GM18526 (cell line): ENCODE results near the gene MOB3B.

Experiments used
- POLR2A ChIP-seq: IDR thresholded peaks from 3 replicates; pipeline ENCODE4 v1.6.1; 2011; ENCODE audit not compliant: insufficient read length; ENCODE audit errors: extremely low read depth

MOB3B gene

DNA sequence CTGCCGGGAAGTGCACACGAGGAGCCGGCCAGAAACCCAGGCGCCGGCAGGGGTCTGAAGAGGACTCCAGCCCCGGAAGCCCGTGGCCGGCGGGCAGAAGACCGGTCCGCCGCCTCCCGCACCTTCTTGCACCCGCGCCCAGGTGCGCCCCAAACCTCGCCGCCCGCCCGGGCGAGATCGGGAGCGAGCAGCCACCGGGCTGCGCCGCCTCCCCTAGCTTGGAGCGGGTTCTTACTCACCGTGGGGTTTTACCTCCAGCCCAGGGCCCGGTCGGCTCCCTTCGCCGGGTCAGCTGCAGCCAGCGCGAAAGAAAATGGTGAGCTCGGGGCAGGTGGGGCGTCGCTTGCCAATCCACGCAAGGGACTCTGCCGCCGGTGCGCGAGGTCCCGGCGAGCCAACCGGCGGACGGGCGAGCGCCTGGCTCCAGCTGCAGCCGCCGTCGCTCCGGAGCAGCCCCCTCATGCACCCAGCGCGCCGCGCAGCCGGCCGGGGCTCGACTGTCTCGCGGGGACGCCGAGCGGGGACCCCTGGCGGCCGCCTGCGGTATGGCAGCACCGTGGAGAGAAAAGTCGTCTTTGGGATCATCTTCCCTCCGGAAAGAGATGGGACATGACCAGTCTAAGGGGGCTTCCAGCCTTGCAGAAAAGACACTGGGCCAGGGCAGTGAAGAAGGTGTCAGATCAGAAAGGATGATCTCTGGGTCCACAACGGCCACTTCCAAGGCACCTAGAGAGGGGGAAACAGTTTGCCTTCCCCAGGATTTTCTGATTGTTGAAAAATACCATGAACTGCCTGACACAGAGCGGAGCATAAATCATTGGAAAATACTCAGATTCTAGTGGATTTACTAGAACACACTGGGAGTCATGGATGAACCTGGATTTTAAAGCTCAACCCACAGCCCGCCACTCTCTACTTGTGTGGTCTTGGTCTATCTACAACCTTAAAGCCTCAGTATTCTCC lies at the start of gene MOB3B:
Gene MOB3B (minus strand): TSS at position 499 of the 963 bp plus-strand sequence. CDS start 74,264 bp downstream, outside the sequence.
- TF ChIP-seq POLR2A = no peak

DNA sequence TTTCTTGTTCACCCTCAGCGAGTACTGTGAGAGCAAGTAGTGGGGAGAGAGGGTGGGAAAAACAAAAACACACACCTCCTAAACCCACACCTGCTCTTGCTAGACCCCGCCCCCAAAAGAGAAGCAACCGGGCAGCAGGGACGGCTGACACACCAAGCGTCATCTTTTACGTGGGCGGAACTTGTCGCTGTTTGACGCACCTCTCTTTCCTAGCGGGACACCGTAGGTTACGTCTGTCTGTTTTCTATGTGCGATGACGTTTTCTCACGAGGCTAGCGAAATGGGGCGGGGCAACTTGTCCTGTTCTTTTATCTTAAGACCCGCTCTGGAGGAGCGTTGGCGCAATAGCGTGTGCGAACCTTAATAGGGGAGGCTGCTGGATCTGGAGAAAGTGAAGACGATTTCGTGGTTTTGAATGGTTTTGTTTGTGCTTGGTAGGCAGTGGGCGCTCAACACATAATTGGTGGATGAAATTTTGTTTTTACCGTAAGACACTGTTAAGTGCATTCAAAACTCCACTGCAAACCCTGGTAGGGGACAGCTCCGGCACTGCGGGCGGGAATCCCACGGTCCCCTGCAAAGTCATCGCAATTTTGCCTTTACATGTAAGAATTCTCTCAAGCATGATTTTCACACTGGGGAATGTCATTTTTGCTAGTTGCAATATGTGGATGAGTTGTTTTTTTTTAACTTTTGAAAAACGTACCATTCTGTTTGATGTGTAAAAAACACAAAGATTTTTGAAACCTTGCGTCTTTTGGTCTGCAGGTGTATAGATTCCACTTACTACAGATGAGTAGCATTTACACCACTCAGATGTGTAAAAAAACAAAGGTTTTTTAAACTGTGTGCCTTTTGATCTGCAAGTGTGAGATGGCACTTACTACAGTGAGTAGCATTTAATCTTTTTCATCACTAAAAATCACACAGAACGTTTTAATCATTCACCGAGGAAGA lies 44.3 kb upstream of the MOB3B start:
- peak; percentile 57 for TF ChIP-seq POLR2A

DNA sequence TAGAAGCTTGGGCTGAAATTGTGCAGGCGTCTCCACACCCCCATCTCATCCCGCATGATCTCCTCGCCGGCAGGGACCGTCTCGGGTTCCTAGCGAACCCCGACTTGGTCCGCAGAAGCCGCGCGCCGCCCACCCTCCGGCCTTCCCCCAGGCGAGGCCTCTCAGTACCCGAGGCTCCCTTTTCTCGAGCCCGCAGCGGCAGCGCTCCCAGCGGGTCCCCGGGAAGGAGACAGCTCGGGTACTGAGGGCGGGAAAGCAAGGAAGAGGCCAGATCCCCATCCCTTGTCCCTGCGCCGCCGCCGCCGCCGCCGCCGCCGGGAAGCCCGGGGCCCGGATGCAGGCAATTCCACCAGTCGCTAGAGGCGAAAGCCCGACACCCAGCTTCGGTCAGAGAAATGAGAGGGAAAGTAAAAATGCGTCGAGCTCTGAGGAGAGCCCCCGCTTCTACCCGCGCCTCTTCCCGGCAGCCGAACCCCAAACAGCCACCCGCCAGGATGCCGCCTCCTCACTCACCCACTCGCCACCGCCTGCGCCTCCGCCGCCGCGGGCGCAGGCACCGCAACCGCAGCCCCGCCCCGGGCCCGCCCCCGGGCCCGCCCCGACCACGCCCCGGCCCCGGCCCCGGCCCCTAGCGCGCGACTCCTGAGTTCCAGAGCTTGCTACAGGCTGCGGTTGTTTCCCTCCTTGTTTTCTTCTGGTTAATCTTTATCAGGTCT lies 43.5 kb upstream of the MOB3B start, which contains the start of gene C9orf72:
Gene C9orf72 (minus strand): TSS at position 564 of the 716 bp plus-strand sequence. CDS start 6,361 bp downstream, outside the sequence.
- TF ChIP-seq POLR2A = peak; percentile 71

DNA sequence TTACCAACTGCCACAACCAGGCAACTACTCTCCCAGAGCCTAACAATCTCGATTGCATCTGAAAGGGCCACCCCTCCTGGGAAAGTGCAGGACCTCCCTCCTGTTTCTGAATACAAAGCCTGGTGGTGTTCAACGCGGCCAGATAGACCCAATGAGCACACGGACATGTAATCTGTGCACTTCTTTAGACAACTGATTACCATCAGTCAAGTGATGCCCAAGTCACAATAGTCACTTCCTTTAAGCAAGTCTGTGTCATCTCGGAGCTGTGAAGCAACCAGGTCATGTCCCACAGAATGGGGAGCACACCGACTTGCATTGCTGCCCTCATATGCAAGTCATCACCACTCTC lies 42.9 kb upstream of the MOB3B start:
- no peak for TF ChIP-seq POLR2A

DNA sequence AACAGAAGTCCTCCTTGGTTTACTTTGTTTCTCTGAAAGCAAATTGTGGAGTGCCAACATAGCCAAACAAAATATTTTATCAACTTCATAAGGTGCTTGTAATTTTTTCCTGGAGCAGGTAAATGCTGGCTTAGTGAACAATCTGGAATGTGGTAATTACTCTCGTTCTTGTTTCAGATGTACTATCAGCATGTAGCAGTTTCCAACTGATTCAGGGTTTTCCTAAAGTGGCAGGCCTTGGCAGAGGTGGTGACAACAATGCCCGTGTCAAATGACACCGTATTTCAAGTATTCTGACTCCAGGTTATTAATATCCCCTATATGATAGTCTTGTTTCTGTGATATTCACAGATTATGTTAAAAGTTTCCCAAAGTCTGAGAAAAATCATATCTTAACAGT lies 42.4 kb upstream of the MOB3B start:
- no peak for TF ChIP-seq POLR2A

DNA sequence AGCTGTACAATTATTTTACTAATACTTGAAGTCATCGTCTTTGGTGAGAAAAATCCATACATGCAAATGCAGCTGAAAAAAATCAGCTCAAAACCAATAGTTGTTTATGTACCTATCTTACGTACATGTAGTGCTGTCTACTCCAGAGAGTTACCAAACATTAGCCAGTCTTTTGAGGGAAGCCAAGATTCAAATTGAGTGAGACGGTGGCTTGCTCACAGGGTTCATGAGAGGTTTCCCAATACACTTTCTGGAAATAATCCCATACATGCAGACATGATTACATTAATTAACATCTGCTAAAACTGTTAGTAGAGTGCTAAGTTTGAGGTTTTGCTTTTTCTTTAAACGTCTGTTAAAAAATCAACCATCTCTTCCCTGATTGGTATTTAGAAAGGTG lies 41.4 kb upstream of the MOB3B start:
- TF ChIP-seq POLR2A = no peak

DNA sequence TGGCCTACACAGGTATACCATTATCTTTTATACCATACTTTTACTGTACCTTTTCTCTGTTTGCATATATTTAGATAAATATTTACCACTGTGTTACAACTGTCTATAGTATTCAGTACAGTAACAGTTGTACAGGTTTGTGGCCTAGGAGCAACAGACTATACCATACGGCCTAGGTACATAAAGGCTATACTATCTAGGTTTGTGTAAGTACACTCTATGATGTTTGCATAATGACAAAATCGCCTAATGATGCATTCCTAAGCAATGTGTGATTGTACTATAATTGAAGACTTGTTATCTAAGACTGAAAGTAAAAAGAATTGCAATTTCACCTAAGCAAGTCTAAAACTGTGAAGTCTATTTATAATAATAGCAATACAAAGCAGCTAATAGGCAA lies 39.8 kb upstream of the MOB3B start:
- TF ChIP-seq POLR2A = no peak

DNA sequence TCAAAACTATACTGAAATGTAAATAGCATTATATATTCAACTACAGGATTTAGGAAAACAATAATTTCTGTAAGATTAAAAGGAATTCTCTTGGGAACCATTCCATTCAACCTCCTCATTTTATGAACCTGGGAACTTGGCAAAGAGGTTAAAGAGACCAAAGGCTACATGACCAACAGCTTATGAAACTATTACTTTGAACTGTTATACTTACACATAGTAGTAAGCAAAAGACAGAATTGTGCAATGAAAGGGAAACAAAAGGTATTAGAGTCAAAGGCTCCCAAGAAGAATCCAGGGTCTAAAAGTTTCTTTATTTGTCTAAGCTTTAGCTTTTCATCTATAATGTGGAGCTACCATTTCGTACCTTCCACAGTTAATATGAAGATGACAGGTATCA lies 36.5 kb upstream of the MOB3B start:
- TF ChIP-seq POLR2A = no peak

DNA sequence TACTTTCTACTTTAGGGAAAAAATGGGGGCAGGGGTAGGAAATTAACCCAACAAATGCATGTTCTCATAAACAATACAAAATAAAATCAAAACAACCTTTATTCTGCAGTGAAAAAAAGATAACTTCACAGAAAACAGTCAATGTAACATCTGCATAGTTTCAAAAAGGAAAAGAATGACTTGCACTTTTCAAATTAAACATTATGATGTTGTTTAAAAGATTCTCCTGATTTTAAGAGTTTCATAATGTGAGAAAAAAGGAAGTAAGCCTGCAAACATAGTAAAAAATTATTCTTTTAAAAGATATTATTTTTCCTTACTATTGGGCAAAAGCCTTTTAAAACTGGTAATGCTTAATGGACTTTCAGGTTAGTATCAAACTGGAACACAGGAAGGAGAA lies 36.1 kb upstream of the MOB3B start:
- TF ChIP-seq POLR2A = no peak

DNA sequence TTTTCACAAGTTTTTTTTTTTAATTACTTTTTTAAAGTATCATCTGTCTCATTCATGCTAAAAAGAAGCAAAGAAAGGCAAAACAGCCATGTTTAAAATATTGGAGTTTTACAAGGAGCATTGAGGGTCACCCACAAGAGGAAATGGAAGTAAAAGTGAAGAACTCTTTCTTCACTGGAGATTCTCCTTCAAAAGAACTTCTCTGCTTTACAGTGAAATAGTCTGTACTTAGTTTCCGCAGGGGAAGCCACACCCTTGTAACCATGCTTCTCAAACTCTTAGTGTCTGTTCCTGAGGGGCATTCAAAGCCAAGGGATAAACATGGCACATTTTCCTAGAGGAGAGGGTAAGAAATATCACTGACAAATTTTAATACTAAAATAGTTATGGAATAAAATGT lies 35.1 kb upstream of the MOB3B start:
- TF ChIP-seq POLR2A = no peak

DNA sequence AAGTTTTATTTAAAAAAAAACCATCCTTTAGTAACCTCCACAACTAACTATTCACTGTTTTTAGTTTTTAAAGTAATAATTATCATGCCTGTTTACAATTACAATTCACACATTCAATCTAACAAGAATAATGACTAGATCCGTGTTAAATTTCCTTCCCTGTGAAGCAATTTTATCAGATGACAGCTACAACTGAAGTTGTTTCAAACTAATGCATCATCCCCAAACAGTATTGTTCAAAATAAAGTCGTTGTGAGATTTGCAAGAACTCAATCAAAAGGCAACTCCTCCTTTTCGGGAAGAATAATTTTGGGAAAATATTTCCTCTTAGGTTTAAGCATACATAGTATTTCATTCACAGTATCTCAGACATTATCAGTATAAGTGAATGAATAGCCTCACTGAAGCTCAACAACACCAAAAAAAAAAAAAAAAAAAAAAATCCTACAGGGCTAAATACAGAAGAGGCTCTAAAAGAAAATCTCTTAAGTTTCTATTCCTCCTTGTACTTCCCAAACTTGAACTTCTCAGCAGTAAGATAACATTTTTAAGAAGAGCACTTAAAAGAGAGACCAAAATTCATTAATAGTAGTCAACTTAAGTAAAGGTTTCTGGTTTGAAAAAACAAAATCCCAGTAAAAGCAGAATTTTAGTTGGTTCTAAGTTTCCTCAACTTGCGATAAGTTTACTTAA lies 34.3 kb upstream of the MOB3B start:
- no peak for TF ChIP-seq POLR2A

DNA sequence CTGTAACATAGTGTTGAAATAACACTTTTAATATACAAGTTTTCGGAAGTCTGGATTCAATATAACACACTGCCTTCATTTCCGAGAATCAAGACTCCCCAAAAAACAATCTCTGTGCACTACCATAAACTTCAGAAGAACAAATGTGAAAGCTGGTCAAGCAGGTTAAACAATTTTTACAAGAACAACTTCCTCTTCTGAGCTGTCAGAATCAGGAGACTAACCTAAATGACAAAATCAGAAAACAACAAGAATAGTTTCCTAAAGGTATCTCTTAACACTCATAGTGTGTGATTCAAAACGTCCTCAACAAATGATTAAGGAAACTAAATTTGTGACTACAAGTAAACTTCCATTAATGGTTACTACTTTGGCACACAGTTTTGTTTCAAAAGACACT lies 32.1 kb upstream of the MOB3B start:
- TF ChIP-seq POLR2A = no peak

DNA sequence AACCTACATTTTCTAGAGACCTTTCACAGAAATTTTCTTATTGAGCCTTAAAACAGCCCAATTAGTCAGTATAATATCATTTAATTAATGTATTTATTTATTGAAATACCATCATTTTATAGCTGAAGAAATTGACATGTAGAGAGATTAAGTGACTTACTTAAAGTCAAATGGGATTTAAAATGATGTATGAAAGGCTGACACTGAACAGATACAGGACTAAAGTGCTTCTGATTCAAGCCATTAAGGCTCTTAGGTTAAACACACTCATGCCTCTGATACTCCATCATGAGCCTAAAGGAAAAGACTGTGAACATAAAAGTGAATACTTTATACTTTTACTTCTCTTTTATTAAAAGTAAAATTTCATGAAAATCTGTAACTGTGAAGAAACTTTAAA lies 30.8 kb upstream of the MOB3B start:
- TF ChIP-seq POLR2A = no peak

DNA sequence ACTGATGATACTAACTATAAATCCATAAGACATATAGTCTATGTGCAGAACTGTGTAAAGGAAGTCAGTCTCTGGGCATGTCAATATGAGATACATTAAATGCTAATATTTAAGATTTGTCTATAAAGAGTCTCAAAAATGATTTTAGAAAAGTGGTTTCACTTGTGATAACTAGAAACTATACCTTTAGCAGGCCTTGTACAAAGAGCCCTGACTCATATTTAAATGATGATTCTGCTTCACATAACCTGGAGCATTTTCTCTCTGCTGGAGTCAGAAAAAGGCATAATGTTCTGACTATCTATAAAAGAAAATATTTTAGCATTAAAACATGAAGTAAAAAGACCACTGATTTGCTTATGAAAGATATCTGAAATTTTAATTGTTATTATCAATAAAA lies 28.7 kb upstream of the MOB3B start:
- no peak for TF ChIP-seq POLR2A
